Dedifferentiated amniotic fluid mesenchymal stem cell (primary cell): Measurements from ENCODE around the gene FUCA1.
"Not testable (repeated sequence)": the region's sequence is repeated elsewhere in the genome, so short reads cannot be mapped to it uniquely, and the experiment has no call there.

Experiments
- DNase-seq: peaks from one replicate; pipeline ENCODE4 v3.0.0-alpha.2; 2016; ENCODE audit errors: extremely low spot score

FUCA1 gene

DNA sequence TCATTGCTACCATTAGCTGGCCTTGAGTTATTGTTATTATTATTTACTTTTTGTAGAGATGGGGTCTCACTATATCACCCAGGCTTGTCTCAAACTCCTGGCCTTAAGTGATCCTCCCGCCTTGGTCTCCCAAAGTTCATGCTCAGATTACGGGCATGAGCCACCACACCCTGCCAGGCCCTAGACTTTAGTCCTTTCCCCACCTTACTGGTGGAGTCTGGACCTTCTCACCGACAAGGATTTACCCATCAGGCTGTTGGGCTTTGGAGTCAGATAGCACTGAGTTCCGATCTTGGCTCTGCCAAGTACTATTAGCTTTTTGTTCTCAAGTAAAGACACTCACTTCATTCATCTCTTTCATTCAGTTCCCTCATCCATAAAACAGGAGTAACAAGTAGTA, 27.9 kb upstream of the FUCA1 start:
- DNase-seq = no peak

GRCh38 chr1:23895082-23895481, 27.0 kb upstream of the FUCA1 start:
- DNase-seq = no peak

GRCh38 chr1:23889074-23889473, 21.0 kb upstream of the FUCA1 start:
- no peak for DNase-seq

GRCh38 chr1:23885222-23885621, 17.1 kb upstream of the FUCA1 start:
- DNase-seq = no peak

DNA sequence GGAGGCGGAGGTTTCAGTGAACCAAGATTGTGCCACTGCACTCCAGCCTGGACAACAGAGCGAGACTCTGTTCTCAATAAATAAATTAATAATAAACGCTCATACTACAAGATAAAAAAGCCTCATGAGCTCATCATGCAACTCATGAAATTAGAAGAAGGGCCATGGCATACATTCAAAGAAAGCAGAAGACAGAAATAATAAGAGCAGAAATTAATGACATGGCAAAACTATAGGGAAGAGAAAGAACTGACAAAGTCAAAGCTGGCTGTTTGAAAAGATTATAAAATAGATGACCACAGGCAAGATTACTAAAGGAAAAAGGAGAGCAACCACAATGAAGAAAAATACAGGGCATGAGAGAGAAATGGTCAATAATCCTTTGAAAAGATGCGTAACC, 14.7 kb upstream of the FUCA1 start:
- DNase-seq = no peak

- DNase-seq = no peak
These were observed 11.7 kb upstream of the FUCA1 start for GRCh38 chr1:23879809-23880208.

DNA sequence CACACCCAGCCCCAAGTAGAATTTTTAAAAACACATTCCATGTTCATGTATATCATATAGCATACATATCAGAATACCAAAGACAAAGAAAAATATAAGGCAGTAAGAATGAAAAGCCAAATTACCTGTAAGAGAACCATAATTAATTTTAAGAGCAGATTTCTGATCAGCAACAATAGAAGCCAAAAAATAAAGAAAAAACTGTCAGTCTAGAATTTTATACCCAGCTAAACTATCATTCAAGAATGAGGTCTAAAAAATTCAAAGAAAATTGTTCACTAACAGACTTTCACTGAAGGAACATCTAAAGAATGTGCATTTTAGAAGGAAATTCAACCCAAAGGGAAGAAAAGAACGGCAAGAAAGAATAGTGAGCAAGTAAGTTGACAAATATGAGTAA, 10.6 kb upstream of the FUCA1 start:
- no peak for DNase-seq

GRCh38 chr1:23875382-23875781, 7.3 kb upstream of the FUCA1 start:
- DNase-seq = no peak

DNA sequence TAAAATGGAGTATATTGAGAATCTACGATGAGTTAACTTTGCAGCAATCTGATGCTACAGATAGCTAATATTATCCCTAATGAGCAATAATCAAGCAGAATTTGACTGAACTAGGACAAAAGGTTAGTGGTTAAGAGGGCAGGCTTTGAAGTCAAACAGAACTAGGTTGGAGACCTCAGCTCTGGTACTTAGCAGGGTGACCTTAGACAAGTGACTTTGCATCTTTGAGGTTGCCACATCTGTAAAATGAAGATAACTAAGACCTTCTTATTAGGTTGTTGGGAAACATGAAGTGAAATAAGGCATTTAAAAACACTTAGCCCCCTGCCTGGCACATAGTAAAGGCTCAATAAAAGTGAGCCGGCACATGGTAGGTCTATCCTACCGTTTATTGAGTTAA, 4.3 kb upstream of the FUCA1 start:
- DNase-seq = no peak

DNA sequence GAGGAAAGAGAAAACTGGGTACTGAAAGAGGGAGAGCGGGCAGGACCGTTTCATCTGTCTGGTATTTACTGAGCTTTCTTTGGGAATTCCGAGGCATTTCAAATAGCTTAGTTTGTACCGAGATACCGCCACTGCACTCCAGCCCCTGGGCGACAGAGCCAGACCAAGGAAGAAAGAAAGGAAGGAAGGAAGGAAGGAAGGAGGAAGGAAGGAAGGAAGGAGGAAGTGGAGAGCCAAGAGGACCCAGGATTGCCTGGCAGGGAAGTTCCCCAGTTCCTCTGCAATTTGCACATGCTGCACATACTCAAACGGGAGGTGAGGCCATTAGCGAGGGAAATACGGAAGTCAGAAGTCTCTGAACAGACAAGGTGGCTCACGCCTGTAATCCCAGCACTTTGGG, 961 bp upstream of the FUCA1 start:
- no peak for DNase-seq

DNA sequence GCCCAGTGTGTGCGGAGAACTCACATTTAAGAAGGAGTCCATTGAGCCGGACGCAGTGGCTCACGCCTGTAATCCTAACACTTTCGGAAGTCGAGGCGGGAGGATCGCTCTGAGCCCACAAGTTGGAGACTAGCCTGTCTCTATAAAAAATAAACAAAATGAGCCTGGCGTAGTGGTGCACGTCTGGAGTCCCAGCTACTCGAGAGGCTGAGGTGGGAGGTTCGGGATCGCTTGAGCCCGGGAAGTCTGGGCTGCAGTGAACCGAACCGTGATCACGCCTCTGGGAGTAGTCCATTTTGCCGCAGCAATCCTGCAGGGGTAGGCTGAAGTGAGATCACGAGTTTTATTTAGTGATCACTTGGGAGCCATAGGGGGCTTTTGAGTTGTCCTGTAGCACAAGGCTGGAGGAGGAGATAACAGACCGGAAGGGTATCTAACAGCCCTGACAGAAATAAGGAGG, 497 bp upstream of the FUCA1 start:
- DNase-seq = no peak

DNA sequence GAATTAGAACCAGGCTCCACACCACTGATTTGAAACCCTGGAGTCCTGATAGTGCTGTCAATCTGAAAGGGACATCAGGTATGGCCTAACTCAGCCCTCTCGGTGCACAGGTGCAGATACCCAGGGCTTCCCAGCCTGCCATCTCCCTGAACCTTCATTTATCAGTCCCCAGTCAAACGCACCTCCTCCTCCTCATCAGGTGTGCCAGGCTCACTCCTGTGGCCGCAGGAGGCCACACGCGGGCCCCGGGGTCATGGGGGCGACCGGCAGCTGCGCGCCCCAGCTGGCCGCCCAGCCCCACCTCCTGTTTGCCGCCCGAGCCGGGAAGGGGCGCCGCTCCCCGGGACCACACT, 572 bp downstream of the FUCA1 start:
- DNase-seq = no peak

GRCh38 chr1:23865543-23865930, 2.6 kb downstream of the FUCA1 start:
- no peak for DNase-seq

- no peak for DNase-seq
These were observed 3.1 kb downstream of the FUCA1 start for GRCh38 chr1:23864801-23865542.

DNA sequence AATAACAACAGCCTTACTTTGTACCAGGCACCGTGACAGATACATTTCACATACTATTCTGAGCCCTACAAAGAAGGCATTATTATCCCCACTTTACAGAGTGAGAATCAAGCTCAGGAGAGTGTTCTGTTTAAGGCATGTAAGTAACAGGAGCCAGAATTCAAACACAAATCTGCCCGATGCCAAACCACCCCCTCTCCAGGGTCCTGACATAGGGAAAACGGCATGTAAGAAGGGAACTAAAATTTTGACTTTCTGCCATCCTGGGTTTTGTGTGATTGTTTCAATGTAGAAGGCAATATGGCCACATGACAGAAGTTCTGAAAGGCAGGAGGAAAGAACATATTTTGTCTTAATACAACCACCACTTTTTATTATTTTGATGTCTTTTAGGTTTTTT, 5.5 kb downstream of the FUCA1 start:
- DNase-seq = no peak

GRCh38 chr1:23854568-23854967, 13.5 kb downstream of the FUCA1 start:
- no peak for DNase-seq

GRCh38 chr1:23853124-23853523, 15.0 kb downstream of the FUCA1 start:
- not testable (repeated sequence) for DNase-seq

DNA sequence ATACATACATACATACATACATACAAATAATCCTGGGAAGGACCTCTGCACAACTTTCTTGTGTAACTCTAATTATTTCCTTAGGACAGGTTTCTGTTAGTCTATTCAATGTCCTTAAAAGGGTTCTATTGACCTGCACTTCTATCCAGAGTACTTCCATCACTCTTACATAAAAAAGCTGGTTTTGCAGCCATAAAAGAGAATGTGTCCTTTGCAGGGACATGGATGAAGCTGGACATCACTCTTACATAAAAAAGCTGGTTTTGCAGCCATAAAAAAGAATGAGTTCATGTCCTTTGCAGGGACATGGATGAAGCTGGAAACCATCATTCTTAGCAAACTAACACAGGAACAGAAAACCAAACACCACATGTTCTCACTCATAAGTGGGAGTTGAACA, 16.7 kb downstream of the FUCA1 start:
- DNase-seq = not testable (repeated sequence)

GRCh38 chr1:23848673-23849616, 19.1 kb downstream of the FUCA1 start:
- DNase-seq = no peak

DNA sequence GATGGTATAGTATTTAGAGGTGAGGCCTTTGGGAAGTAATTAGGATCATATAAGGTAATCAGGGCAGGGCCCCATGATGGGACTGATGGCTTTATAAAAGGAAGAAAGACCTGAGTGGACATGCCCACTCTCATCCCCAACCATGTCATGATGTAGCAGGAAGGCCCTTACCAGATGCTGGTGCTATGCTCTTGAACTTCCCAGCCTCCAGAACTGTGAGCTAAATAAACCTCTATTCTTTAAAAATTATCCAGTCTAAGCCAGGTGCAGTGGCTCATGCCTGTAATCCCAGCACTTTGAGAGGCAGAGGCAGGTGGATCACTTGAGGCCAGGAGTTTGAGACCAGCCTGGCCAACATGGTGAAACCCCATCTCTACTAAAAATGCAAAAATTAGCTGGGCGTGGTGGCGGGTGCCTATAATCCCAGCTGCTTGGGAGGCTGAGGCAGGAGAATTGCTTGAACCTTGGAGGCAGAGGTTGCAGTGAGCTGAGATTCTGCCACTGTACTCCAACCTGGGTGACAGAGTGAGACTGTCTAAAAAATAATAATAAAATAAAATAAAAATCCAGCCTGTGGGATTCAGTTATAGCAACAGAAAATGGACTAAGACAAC, 20.5 kb downstream of the FUCA1 start:
- not testable (repeated sequence) for DNase-seq

DNA sequence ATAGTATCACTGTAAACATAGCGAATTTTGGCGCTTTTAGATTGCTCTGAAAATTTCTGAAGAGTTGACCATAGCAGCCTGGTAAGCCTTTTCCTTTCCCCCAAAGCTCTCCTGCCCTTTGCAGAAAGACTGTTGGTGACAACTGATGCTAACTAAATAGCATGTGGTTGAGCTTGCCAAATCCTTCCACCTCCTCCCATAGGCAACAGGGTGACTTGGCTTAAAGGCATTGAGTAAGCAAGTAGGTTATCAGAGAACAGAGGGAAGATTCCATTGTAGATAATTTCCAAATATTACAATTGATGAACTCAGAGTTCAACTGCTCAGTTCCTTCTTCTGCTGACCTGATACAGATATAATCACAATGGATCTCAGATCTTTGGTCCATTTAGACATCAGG, 22.9 kb downstream of the FUCA1 start:
- DNase-seq = no peak

DNA sequence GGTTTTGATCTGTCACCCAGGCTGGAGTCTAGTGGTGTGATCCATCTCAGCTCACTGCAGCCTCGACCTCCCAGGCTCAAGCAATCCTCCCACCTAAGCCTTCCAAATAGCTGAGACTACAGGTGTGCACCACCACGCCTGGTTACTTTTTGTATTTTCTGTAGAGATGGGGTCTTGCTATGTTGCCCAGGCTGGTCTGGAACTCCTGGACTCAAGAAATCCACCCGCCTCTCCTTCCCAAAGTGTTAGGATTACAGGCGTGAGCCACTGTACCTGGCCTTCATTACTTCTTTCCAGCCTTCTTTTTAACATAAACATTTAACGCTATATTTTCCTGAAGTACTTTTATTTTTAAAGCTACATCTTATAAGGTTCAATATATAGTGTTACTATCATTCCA, 24.4 kb downstream of the FUCA1 start:
- DNase-seq = no peak

GRCh38 chr1:23838401-23838866, 29.7 kb downstream of the FUCA1 start:
- DNase-seq = peak; percentile 31
